Liver (tissue), 3 donors: ENCODE data around the gene MIB2.

ENCODE experiments used
- EGR1 ChIP-seq, 2 donors: IDR thresholded peaks; 2 replicates each; pipeline ENCODE4 v1.6.1; 2016 to 2018; ENCODE audit warnings: antibody characterized with exemption in 2 of 2, low read depth in 2 of 2
- FOXA1 ChIP-seq: IDR thresholded peaks from 2 replicates; pipeline ENCODE4 v1.6.1; 2016; ENCODE audit warnings: antibody characterized with exemption
- GABPA ChIP-seq, 2 donors: IDR thresholded peaks in 1 of 2; conservative IDR thresholded peaks in 1 of 2; 2 replicates each; pipeline ENCODE4 v1.6.1; 2016; ENCODE audit warnings: antibody characterized with exemption in 2 of 2, mild to moderate bottlenecking in 1 of 2, moderate library complexity in 1 of 2
- JUND ChIP-seq, 2 donors: IDR thresholded peaks; 2 replicates each; pipeline ENCODE4 v1.6.1; 2016; ENCODE audit warnings: antibody characterized with exemption in 2 of 2
- RXRA ChIP-seq, 2 donors: IDR thresholded peaks; 2 replicates each; pipeline ENCODE4 v1.6.1; 2017 to 2018; ENCODE audit warnings: antibody characterized with exemption in 2 of 2, mild to moderate bottlenecking in 1 of 2
- SP1 ChIP-seq: IDR thresholded peaks from 2 replicates; pipeline ENCODE4 v1.6.1; 2018; ENCODE audit warnings: antibody characterized with exemption, mild to moderate bottlenecking
- TAF1 ChIP-seq: conservative IDR thresholded peaks from 2 replicates; pipeline ENCODE4 v1.6.1; 2016; ENCODE audit warnings: antibody characterized with exemption, mild to moderate bottlenecking
- YY1 ChIP-seq: IDR thresholded peaks from 2 replicates; pipeline ENCODE4 v1.6.1; 2016; ENCODE audit warnings: antibody characterized with exemption, mild to moderate bottlenecking
- TF ChIP-seq, protein P1 (sequence below): fragments of 150-350 bp; IDR thresholded peaks from 2 replicates; pipeline ENCODE4 v1.5.1; 2017; ENCODE audit warnings: improper control_type of control experiment, low read depth, low read length; ENCODE audit not compliant: missing input control
- TF ChIP-seq, protein P2 (sequence below): IDR thresholded peaks from 2 replicates; pipeline ENCODE4 v1.6.1; 2016; ENCODE audit warnings: antibody characterized with exemption
- TF ChIP-seq, protein P3 (sequence below): IDR thresholded peaks from 2 replicates; pipeline ENCODE4 v1.6.1; 2016; ENCODE audit warnings: antibody characterized with exemption, mild to moderate bottlenecking
- TF ChIP-seq, protein P4 (sequence below): IDR thresholded peaks from 2 replicates; pipeline ENCODE4 v1.6.1; 2016; ENCODE audit warnings: antibody characterized with exemption
- donor health status: healthy.
- donor health status: healthy.

DNA sequence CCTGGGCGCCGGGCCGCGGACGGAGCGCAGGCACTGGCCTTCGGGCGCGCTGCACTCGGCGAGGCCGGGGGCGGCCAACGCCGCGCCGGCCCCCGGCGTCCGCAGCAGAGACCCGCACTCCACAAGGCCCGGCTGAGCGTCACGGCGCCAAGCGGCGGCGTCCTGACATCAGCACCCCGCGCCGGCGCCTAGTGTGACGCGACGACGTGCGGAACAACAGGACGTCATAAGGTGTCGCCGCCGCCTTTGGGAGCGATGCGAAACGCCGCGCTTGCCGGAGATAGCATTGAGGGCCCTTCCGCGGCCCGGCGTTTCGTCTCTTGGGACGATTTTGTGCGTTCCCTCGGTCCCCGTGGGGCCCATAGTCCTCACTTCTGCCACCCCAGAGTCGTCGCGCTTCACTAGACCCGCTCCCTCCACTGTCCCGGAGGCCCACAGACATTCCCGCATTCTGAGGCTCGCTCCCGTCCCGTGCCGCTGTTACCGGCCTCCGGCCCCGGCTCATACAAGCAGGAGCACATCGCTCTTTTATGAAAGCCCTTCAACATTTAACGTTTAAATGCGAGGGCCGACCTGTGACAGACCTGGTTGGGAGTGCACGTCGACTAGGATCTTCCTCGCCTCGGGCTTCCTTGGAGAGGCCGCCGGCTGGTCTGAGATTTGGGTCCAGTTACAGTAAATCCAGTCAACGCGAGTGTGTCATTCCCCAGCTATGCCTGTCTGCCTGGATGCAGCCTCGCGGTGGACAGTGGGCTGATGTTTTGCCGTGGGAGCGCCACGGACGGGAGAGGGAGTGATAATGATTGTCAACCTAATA is 40.4 kb upstream of the MIB2 start, which contains the start of gene SSU72:
- TF ChIP-seq JUND (IDR thresholded peaks at IDR 0.05) (no peak), GABPA (IDR thresholded peaks at IDR 0.05 in 1 of 2, conservative IDR thresholded peaks at IDR 0.05 in 1 of 2) (peak in 1 of 2 donors; percentile 81), TAF1 (peak; percentile 16), SP1 (peak; percentile 41), YY1 (peak; percentile 75), EGR1 (IDR thresholded peaks at IDR 0.05; ENCODE audit: low read depth in 2 of 2) (peak in 1 of 2 donors; percentile 27), FOXA1 (no peak), RXRA (IDR thresholded peaks at IDR 0.05) (no peak)
- TF ChIP-seq, protein P1, sequence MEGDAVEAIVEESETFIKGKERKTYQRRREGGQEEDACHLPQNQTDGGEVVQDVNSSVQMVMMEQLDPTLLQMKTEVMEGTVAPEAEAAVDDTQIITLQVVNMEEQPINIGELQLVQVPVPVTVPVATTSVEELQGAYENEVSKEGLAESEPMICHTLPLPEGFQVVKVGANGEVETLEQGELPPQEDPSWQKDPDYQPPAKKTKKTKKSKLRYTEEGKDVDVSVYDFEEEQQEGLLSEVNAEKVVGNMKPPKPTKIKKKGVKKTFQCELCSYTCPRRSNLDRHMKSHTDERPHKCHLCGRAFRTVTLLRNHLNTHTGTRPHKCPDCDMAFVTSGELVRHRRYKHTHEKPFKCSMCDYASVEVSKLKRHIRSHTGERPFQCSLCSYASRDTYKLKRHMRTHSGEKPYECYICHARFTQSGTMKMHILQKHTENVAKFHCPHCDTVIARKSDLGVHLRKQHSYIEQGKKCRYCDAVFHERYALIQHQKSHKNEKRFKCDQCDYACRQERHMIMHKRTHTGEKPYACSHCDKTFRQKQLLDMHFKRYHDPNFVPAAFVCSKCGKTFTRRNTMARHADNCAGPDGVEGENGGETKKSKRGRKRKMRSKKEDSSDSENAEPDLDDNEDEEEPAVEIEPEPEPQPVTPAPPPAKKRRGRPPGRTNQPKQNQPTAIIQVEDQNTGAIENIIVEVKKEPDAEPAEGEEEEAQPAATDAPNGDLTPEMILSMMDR = no peak
- TF ChIP-seq, protein P2, sequence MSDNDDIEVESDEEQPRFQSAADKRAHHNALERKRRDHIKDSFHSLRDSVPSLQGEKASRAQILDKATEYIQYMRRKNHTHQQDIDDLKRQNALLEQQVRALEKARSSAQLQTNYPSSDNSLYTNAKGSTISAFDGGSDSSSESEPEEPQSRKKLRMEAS = no peak
- TF ChIP-seq, protein P3, sequence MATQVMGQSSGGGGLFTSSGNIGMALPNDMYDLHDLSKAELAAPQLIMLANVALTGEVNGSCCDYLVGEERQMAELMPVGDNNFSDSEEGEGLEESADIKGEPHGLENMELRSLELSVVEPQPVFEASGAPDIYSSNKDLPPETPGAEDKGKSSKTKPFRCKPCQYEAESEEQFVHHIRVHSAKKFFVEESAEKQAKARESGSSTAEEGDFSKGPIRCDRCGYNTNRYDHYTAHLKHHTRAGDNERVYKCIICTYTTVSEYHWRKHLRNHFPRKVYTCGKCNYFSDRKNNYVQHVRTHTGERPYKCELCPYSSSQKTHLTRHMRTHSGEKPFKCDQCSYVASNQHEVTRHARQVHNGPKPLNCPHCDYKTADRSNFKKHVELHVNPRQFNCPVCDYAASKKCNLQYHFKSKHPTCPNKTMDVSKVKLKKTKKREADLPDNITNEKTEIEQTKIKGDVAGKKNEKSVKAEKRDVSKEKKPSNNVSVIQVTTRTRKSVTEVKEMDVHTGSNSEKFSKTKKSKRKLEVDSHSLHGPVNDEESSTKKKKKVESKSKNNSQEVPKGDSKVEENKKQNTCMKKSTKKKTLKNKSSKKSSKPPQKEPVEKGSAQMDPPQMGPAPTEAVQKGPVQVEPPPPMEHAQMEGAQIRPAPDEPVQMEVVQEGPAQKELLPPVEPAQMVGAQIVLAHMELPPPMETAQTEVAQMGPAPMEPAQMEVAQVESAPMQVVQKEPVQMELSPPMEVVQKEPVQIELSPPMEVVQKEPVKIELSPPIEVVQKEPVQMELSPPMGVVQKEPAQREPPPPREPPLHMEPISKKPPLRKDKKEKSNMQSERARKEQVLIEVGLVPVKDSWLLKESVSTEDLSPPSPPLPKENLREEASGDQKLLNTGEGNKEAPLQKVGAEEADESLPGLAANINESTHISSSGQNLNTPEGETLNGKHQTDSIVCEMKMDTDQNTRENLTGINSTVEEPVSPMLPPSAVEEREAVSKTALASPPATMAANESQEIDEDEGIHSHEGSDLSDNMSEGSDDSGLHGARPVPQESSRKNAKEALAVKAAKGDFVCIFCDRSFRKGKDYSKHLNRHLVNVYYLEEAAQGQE = no peak
- TF ChIP-seq, protein P4, sequence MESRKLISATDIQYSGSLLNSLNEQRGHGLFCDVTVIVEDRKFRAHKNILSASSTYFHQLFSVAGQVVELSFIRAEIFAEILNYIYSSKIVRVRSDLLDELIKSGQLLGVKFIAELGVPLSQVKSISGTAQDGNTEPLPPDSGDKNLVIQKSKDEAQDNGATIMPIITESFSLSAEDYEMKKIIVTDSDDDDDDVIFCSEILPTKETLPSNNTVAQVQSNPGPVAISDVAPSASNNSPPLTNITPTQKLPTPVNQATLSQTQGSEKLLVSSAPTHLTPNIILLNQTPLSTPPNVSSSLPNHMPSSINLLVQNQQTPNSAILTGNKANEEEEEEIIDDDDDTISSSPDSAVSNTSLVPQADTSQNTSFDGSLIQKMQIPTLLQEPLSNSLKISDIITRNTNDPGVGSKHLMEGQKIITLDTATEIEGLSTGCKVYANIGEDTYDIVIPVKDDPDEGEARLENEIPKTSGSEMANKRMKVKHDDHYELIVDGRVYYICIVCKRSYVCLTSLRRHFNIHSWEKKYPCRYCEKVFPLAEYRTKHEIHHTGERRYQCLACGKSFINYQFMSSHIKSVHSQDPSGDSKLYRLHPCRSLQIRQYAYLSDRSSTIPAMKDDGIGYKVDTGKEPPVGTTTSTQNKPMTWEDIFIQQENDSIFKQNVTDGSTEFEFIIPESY = peak; percentile 37
